Activated CD8-positive, alpha-beta T cell treated with anti-CD3 and anti-CD28 coated beads, Interleukin-2, amount 10 ng/mL, durations not matched to agents 7 days and 5 days (primary cell): Measurements from ENCODE around the gene GANC. TPM values are rescaled to one million over a fixed set of nuclear protein-coding genes. Genes with fewer than 3 reads are reported as not detected.
"Not testable (repeated sequence)": the region's sequence is repeated elsewhere in the genome, so short reads cannot be mapped to it uniquely, and the experiment has no call there.

Experiments
- ATAC-seq: fragments of 150-1000 bp; cut with Tn5 transposase; one replicate; pipeline ENCODE4 v1.10.0; 2021; ENCODE audit warnings: moderate library complexity
- CTCF ChIA-PET: fragments of 350-600 bp; sonication (Branson Sonifier 250); formaldehyde crosslinking; loops from one replicate; lab custom pipeline; 2021; ENCODE audit warnings: antibody characterized with exemption; lab: Charles Lee
- POLR2A ChIA-PET: fragments of 350-600 bp; sonication (Branson Sonifier 250); formaldehyde crosslinking; loops from one replicate; lab custom pipeline; 2021; ENCODE audit warnings: antibody characterized with exemption; lab: Charles Lee
- DNase-seq: peaks from one replicate; pipeline ENCODE4 v3.0.0-alpha.2; 2020
- H3K27ac Mint-ChIP-seq: one replicate; pipeline ENCODE4 v1.8.0; 2021; ENCODE audit warnings: mild to moderate bottlenecking, mixed read lengths
- H3K27me3 Mint-ChIP-seq: one replicate; pipeline ENCODE4 v1.8.0; 2021; ENCODE audit warnings: low read depth, mixed read lengths
- H3K36me3 Mint-ChIP-seq: one replicate; pipeline ENCODE4 v1.8.0; 2021; ENCODE audit warnings: low read depth, mixed read lengths
- H3K4me1 Mint-ChIP-seq: one replicate; pipeline ENCODE4 v1.8.0; 2021; ENCODE audit warnings: low read depth, mixed read lengths
- H3K4me3 Mint-ChIP-seq: one replicate; pipeline ENCODE4 v1.8.0; 2021; ENCODE audit warnings: mild to moderate bottlenecking, mixed read lengths
- H3K9me3 Mint-ChIP-seq: one replicate; pipeline ENCODE4 v1.8.0; 2022; ENCODE audit warnings: mixed read lengths; ENCODE audit not compliant: insufficient read depth
- total RNA-seq, 2 experiments: library from RNA; stranded (reverse); gene quantifications; one replicate each; pipeline ENCODE4 v1.2.3, GENCODE V29; 2021

The GANC gene
- total RNA-seq, 2 experiments from 2014 or later: 19.0 to 22.9 TPM

DNA sequence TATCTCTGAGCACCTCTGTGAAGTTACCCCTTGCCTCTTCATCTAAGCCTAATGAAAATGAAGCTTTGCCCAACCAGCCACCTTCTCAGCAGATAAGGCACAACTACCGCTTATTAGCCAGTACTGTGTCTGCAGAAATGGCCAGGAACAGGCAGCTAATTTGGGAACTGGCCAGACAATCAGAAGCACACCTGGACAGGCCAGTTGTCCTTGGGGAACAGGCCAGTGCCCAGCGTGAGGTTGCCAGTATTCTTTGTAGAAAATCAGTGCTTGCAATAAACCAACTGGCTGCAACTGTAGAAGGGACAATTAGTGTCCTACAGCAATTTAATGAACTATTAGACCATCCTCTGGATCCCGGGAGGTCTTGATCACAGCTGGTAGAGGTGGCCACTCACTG, 10.7 kb downstream of the GANC start:
- ChIA-PET CTCF (no interaction called here), POLR2A (no interaction called here)
- Mint-ChIP-seq H3K4me1 (peaks cover 2% of the 10 kb centered on the region), H3K27me3 (no peaks in the 10 kb centered on the region), H3K36me3 (peaks cover 3% of the 10 kb centered on the region), H3K4me3 (no peak overlapping the region), H3K27ac (no peak overlapping the region), H3K9me3 (no peaks in the 10 kb centered on the region)
- DNase-seq (no peak), ATAC-seq (no peak)

DNA sequence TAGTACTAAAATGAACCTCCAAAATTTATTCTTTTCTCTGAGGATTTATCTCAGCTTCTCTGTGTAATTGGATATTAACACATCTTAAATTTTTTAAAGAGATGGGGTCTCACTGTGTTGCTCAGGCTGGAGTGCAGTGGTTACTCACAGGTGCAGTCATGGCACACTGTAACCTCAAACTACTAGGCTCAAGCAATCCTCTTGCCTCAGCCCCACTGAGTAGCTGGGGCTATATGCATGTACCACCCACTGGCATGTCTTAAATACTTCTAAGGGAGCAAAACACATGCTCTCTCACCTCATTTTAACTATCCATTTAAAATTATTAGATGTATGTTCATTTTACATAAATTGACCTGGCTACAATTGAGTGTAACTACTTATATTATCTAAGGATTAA, 11.6 kb downstream of the GANC start:
- DNase-seq: no peak
- Mint-ChIP-seq H3K36me3 (no peaks in the 10 kb centered on the region), H3K27ac (no peak overlapping the region), H3K27me3 (no peaks in the 10 kb centered on the region), H3K4me1 (no peaks in the 10 kb centered on the region), H3K9me3 (no peaks in the 10 kb centered on the region), H3K4me3 (no peak overlapping the region)
- CTCF ChIA-PET: no interaction called here
- POLR2A ChIA-PET: no interaction called here
- no peak for ATAC-seq

DNA sequence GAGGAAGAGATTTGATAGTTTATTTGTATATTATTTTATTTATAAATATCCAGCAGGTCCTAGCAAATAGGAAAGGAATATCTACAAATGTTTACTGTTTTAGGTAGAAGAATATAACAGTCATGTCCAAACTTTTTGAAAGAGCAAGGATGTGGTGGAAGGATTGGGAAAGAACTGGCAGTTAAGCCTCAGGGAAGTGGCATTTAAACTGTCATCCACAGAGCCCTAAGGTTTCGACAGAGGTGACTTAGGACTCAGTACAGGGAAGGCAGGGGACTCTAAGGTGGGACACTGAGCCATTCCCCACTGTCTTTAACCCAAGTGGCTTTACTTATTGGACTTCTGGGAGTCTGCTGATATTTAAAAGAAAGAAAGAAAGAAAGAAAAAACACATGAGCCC, 12.0 kb downstream of the GANC start:
- ATAC-seq (no peak), DNase-seq (no peak)
- no peaks in the 10 kb centered on the region for H3K27me3 Mint-ChIP-seq
- H3K4me1 Mint-ChIP-seq: no peaks in the 10 kb centered on the region
- H3K4me3 Mint-ChIP-seq: no peak overlapping the region
- ChIA-PET POLR2A (no interaction called here), CTCF (interaction anchor here (1.1 kb wide), 1 partner anchor 12 kb away, joined by 3 read pairs; the partner anchor contains the start of genes GANC and TMEM87A)
- H3K9me3 Mint-ChIP-seq: no peaks in the 10 kb centered on the region
- H3K36me3 Mint-ChIP-seq: no peaks in the 10 kb centered on the region
- no peak overlapping the region for H3K27ac Mint-ChIP-seq

DNA sequence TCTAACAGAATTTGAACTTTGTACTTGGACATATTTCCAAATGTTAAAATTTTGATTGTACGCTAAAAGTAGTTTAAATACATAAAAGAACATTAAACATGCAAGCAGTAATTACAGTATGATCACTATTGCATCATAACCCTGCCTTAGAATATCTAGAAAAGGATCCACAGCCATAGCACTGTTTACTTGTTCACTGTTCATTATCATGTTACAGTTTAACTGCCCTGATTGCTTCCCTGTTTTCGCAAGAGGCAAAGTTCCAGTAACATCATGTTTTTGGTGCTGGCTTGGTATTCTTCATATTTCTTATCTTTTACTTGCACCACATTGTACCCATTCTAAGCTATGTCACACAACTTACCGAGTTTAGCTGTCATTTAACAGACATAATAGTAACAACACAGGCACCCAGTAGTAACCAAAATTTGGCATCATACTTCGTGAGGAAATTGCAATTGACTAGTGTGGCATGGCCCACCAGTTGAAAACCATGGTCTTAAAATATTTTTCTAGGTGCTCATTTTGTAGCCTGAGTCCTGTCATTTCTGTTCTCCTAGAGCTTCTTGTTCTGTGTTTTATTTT, 13.5 kb downstream of the GANC start:
- Mint-ChIP-seq H3K4me3 (no peak overlapping the region), H3K27ac (no peak overlapping the region), H3K36me3 (no peaks in the 10 kb centered on the region), H3K9me3 (no peaks in the 10 kb centered on the region), H3K27me3 (no peaks in the 10 kb centered on the region), H3K4me1 (no peaks in the 10 kb centered on the region)
- no peak for ATAC-seq
- ChIA-PET POLR2A (no interaction called here), CTCF (interaction anchor here (0.9 kb wide), 1 partner anchor 11 kb away, joined by 5 read pairs; no protein-coding TSS in a partner anchor)
- no peak for DNase-seq

DNA sequence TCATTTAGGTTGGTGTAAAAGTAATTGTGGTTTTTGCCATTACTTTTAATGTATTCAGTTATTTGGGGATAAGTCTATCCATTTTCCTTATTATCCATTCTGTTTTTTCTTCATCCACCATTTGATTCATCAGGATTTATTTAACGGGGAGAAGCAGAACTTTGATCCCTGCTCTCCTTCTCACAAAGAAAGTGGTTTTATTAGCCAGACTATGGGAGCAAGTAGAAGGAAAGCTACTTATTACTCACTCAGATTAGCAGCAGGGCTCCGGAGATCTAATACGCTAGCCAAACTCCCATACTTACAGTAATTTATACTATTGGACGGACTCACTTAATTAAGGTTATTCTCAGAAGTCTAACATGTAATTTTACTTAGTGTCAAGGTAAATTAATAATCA, 14.9 kb downstream of the GANC start:
- DNase-seq: no peak
- H3K4me3 Mint-ChIP-seq: no peak overlapping the region
- H3K9me3 Mint-ChIP-seq: no peaks in the 10 kb centered on the region
- no peak overlapping the region for H3K27ac Mint-ChIP-seq
- H3K36me3 Mint-ChIP-seq: no peaks in the 10 kb centered on the region
- ChIA-PET POLR2A (no interaction called here), CTCF (no interaction called here)
- no peaks in the 10 kb centered on the region for H3K27me3 Mint-ChIP-seq
- ATAC-seq: no peak
- H3K4me1 Mint-ChIP-seq: no peaks in the 10 kb centered on the region

DNA sequence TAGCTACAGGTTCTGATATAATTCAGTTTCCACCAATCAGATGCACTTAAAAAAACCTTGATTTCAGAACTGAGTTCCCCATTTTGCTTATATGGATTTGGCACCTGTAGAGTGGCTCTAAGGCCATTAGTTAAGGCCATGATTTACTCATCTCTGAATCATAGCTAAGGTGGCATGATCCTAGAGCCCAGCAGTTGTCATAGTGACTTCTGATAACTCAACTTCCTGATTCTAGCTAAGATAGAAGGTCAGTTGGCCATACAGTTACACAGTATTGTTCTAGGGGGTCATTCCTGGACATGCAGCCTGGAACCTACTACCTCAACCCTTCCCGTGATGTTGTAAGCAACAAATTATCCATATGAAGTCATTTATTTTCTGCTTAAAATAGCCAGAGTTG, 16.2 kb downstream of the GANC start:
- H3K27ac Mint-ChIP-seq: no peak overlapping the region
- no peak for DNase-seq
- H3K4me1 Mint-ChIP-seq: no peaks in the 10 kb centered on the region
- no peak for ATAC-seq
- H3K27me3 Mint-ChIP-seq: no peaks in the 10 kb centered on the region
- no peak overlapping the region for H3K4me3 Mint-ChIP-seq
- CTCF ChIA-PET: interaction anchor here (1.0 to 1.1 kb wide), 2 partner anchors 14 to 96 kb away, joined by 3 to 4 read pairs; no protein-coding TSS in a partner anchor
- H3K36me3 Mint-ChIP-seq: no peaks in the 10 kb centered on the region
- POLR2A ChIA-PET: no interaction called here
- no peaks in the 10 kb centered on the region for H3K9me3 Mint-ChIP-seq

DNA sequence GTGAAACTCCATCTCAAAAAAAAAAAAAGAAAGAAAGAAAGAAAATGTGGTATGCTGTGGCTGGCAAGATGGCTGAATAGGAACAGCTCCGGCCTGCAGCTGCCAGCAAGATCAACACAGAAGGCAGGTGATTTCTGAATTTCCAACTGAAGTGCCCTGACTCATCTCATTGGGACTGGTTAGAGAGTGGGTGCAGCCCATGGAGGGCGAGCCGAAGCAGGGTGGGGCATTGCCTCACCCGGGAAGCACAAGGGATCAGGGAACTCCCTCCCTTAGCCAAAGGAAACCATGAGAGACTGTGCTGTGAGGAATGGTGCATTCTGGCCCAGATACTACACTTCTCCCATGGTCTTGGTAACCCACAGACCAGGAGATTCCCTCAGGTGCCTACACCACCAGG, 28.0 kb downstream of the GANC start:
- H3K4me1 Mint-ChIP-seq, ATAC-seq, CTCF ChIA-PET, H3K4me3 Mint-ChIP-seq, H3K27ac Mint-ChIP-seq, DNase-seq, H3K27me3 Mint-ChIP-seq, H3K9me3 Mint-ChIP-seq: not testable (repeated sequence)
- peaks cover 24% of the 10 kb centered on the region for H3K36me3 Mint-ChIP-seq
- POLR2A ChIA-PET: interaction anchor here (0.5 kb wide), 1 partner anchor 55 kb away, joined by 3 read pairs; no protein-coding TSS in a partner anchor

DNA sequence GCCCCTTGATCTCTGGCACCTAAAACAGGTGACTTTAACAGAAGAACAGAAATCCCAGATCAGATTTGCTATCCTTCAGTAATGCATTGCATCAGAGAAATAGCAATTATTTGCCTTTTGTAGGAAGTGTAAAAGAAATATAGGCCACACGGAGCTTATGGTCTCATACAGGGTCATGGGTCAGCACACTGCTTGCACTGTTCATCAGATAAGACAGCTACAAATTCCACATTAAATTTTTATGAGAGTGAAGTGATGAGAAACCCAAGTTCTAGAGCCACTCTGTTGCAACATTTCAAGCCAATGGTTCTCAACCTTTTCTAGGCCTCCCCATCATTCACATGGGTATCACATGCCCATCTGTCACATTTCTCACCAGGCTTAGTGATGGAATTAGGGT, 33.7 kb downstream of the GANC start:
- no peak for DNase-seq
- no peak for ATAC-seq
- Mint-ChIP-seq H3K4me3 (no peak overlapping the region), H3K4me1 (no peaks in the 10 kb centered on the region), H3K27ac (no peak overlapping the region), H3K9me3 (peaks cover 9% of the 10 kb centered on the region), H3K36me3 (peaks cover 15% of the 10 kb centered on the region), H3K27me3 (no peaks in the 10 kb centered on the region)
- CTCF ChIA-PET: no interaction called here
- POLR2A ChIA-PET: no interaction called here

DNA sequence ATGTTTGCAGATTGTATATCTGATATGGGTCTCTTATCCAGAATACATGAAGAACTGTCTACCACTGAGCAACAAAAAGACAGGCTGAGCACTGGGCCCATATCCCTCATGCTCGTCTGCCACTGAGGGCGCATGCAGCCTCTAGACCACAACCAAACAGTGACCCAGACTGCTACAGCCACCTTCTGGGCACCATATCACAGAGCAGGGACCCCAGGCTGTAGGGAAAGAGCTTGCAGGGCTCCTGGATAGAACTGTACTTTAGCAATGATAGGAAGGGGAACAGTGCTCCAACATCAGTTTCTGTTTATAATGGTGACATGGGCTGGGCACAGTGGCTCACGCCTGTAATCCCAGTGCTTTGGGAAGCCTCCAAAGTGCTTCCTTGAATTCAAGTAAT, 40.5 kb downstream of the GANC start:
- no peak overlapping the region for H3K27ac Mint-ChIP-seq
- H3K36me3 Mint-ChIP-seq: peaks cover 9% of the 10 kb centered on the region
- ChIA-PET CTCF (no interaction called here), POLR2A (interaction anchor here (0.6 kb wide), 1 partner anchor 252 kb away, joined by 3 read pairs; no protein-coding TSS in a partner anchor)
- H3K4me1 Mint-ChIP-seq: no peaks in the 10 kb centered on the region
- H3K9me3 Mint-ChIP-seq: no peaks in the 10 kb centered on the region
- ATAC-seq: no peak
- DNase-seq: no peak
- no peaks in the 10 kb centered on the region for H3K27me3 Mint-ChIP-seq
- H3K4me3 Mint-ChIP-seq: no peak overlapping the region

DNA sequence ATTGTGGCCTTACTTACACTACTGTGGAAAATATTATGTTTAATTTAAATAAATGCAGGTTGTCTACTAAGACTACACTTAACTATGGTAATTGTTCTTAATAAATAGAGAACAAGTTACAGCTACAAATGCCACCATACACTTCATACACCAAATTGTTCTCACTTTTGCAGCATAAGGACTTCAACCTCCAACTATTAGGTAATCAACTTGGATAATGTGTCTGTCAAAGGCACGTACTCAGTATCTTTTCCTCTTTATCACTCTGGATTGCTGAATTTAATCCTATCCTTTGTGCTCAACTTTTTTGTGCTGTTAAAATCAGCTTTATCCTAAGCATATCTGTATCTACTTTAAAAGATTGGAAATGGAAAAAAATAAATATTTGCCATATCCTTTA, 41.8 kb downstream of the GANC start:
- no peak overlapping the region for H3K4me3 Mint-ChIP-seq
- ATAC-seq (no peak), DNase-seq (no peak)
- POLR2A ChIA-PET: no interaction called here
- H3K4me1 Mint-ChIP-seq: no peaks in the 10 kb centered on the region
- H3K9me3 Mint-ChIP-seq: no peaks in the 10 kb centered on the region
- peaks cover 9% of the 10 kb centered on the region for H3K36me3 Mint-ChIP-seq
- H3K27ac Mint-ChIP-seq: no peak overlapping the region
- CTCF ChIA-PET: no interaction called here
- no peaks in the 10 kb centered on the region for H3K27me3 Mint-ChIP-seq

DNA sequence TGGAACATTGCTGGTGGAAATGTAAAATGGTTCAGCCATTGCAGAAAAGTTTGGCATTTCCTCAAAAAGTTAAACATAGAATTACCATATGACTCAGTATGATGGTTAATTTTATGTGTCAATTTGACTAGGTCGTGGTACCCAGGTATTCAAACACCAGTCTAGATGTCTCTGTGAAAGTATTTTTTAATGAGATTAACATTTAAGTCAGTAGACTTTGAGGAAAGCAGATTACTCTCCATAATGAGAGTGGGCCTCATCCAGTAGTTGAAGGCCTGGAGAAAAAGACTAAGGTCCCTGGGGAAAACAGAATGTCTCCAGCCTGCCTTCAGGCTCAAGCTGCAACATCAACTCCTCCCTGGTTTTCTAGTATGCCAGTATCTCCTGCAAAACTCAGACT, 42.5 kb downstream of the GANC start:
- Mint-ChIP-seq H3K4me1 (no peaks in the 10 kb centered on the region), H3K4me3 (no peak overlapping the region), H3K27ac (no peak overlapping the region), H3K9me3 (no peaks in the 10 kb centered on the region), H3K36me3 (peaks cover 5% of the 10 kb centered on the region), H3K27me3 (no peaks in the 10 kb centered on the region)
- DNase-seq (no peak), ATAC-seq (no peak)
- ChIA-PET CTCF (interaction anchor here (0.7 kb wide), 1 partner anchor 50 kb away, joined by 3 read pairs; no protein-coding TSS in a partner anchor), POLR2A (no interaction called here)

DNA sequence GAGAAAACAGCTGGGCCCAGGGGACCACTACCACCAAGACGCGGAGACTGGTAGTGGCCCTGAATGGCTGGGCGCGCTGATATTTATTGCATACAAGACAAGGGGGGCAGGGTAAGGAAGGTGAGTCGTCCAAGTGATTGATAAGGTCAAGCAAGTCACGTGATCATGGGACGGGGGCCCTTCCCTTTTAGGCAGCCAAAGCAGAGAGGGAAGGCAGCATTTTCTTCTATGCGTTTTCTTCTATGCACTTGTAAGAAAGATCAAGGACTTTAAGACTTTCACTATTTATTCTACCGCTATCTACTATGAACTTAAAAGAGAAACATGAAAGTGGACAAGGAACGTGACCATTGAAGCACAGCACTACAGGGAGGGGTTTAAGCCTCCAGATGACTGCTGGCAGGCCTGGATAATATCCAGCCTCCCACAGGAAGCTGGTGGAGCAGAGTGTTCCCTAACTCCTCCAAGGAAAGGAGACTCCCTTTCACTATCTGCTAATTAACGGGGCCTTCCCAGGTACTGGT, 43.3 kb downstream of the GANC start:
- ATAC-seq, H3K9me3 Mint-ChIP-seq, H3K27ac Mint-ChIP-seq, DNase-seq, H3K4me3 Mint-ChIP-seq, POLR2A ChIA-PET, H3K36me3 Mint-ChIP-seq, H3K4me1 Mint-ChIP-seq, H3K27me3 Mint-ChIP-seq: not testable (repeated sequence)
- CTCF ChIA-PET: interaction anchor here (0.7 kb wide), 1 partner anchor 49 kb away, joined by 3 read pairs; no protein-coding TSS in a partner anchor
